Astrocyte of the cerebellum (primary cell): ENCODE data around the gene PSAPL1.

Experiments used
- DNase-seq: peaks from one replicate; pipeline ENCODE4 v3.0.0-alpha.2; 2011; ENCODE audit warnings: low read depth
- H3K4me3 ChIP-seq: 2 replicates; pipeline ENCODE4 v1.5.1; 2011; ENCODE audit warnings: mild to moderate bottlenecking, low read depth, low read length, moderate library complexity
- CTCF ChIP-seq: IDR thresholded peaks from 2 replicates; pipeline ENCODE4 v1.5.1; 2012; ENCODE audit warnings: low read length, low read depth, moderate library complexity, mild to moderate bottlenecking; ENCODE audit errors: missing control alignments
- in situ Hi-C: cut with HindIII; loops from 2 replicates; pipeline ENCODE4 v1.10.0; 2017; ENCODE audit warnings: low sequenced_read_pairs

The PSAPL1 gene

DNA sequence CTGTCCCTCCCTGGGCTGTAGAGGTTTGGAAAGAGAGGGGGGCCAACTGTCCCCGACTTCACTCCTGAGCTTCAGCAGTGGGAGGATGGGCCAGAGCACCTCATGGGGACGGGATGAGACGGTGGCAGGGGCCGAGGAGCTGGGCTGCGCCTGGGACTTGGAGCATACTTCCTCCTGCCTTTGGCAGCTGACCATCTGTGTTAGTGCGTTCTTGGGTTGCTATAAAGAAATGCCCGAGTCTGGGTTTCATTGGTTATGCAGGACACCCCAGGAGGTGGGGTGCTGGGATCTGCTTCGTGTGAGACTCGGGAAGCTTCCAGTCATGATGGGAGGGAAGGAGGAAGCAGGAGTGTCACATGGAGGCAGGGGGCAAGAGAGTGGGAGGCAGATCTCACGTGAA is 7.4 kb downstream of the PSAPL1 start:
- in situ Hi-C loops: no loop called here
- H3K4me3 ChIP-seq: no peak overlapping the region
- no peak for DNase-seq
- no peak for TF ChIP-seq CTCF

DNA sequence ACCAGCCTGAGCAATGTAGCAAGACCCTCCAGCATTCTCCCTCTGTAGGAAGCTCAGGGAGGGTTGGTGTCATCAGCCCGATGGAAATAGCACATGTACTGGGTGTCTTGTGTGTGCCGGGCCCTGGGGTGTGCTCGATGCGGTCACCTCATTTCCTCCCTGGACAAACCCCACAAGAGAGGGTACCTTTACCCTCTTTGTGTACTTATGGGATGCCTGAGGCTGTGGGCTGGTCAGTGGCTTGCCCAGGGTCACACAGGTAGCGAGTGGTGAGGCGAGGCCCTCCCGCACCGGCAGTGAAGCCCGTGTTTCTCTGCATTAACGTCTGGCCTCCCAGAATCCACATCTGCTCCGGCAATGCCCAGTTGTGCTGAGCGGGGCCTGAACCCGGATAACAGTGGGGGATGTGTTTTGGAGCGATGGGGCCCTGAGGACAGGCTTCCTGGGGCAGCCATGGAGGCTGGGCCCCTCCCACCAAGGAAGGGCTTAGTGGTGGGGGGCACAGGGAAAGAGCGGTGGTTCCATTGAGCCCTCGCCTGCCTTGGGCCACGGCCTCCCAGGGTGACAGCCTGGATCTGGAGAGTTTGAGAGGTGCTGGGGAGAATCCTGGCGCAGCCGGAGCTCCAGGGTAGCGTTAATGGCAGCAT is 8.1 kb downstream of the PSAPL1 start:
- in situ Hi-C loops: no loop called here
- TF ChIP-seq CTCF: no peak
- no peak for DNase-seq
- no peak overlapping the region for H3K4me3 ChIP-seq

- no peak for DNase-seq
- H3K4me3 ChIP-seq: no peak overlapping the region
- no peak for TF ChIP-seq CTCF
- in situ Hi-C loops: no loop called here
Measured at GRCh38 chr4:7425591-7426468, 8.9 kb downstream of the PSAPL1 start.

DNA sequence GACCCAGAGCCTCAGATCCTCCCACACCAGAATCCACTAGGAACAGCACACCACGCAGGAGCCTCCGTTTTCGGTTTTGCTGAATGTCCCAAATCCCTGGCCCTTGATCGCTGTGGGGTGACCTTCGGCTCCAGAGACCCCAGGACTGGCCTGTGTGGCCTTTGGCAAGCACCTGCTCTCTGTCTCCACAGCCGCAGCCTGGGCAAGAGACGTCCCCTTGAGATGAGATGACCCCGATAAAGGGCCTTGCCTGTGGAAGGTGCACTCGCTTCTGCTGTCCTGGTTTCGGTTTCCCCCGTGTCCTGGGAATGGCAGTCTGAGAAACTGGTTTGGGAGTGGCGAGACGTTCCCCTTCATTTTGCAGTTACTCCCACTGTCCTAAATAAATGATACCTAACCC is 9.6 kb downstream of the PSAPL1 start:
- DNase-seq: no peak
- no peak for TF ChIP-seq CTCF
- in situ Hi-C loops: no loop called here
- H3K4me3 ChIP-seq: no peak overlapping the region

GRCh38 chr4:7424553-7425111 is 10.1 kb downstream of the PSAPL1 start:
- H3K4me3 ChIP-seq: no peak overlapping the region
- no peak for TF ChIP-seq CTCF
- DNase-seq: no peak
- in situ Hi-C loops: no loop called here

DNA sequence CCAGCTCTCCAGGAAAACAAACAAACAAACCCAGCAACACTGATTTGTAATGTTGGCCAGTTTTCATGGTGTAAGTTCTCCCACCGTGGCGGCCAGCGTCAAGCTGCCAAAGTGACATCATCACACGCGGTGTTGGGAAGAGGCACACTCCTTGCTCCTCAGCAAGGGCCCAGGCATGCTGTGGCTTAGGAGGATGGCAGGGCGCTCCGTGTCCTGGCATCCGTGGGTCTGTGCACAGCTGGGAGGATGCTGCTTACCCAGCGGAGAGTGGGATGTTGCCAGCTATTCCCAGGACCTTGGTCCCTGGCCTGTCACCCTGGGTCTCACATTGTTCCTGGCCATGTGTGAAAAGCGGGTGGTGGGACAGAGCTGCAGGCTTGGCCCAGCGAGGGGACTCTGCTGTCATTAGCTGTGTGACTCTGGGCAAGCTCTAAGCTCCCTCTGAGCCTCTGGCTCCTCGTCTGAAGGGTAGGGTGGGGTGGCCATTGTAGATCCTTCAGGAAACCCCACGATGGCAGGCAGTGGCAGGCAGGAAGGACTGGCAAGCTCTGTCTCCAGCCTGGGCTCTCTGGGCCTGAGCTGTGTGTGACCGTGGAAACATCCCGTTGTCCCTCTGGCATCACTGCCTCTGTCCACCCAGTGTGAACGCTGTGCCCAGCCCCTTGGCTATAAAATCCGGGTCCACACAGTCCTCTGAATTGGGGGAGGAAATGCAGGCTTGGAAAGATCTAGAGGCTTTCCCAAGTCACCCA is 10.8 kb downstream of the PSAPL1 start:
- no peak for DNase-seq
- no peak overlapping the region for H3K4me3 ChIP-seq
- TF ChIP-seq CTCF: no peak
- in situ Hi-C loops: no loop called here
